Activated CD4-positive, alpha-beta T cell treated with anti-CD3 and anti-CD28 coated beads, Interleukin-2, amount 50 U/mL, for 1 hour (primary cell): ENCODE results near the gene NOB1.

ENCODE experiments used
- DNase-seq: peaks from one replicate; pipeline ENCODE4 v3.0.0-alpha.2; 2020

NOB1 gene

GRCh38 chr16:69718111-69718764 lies 36.5 kb downstream of the NOB1 start:
- DNase-seq = no peak

DNA sequence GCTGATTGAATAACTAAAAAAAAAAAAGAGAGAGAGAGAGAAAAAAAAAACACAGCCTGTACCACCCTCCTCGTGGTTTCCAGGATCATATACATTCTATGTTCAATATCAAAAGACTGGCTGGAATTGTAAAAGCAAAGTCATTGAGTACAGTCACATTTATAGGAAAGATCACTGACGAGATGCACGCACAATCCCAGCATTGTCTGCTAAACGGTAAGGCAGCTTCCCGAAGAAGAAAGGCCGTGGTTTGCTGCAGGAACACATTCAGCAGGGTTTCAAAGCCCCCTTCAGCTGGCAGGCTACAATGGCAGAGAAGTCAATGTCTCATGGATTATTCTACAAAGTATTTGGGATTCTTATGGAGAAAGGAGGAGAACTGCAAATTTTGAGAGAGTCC lies 37.7 kb downstream of the NOB1 start:
- no peak for DNase-seq

DNA sequence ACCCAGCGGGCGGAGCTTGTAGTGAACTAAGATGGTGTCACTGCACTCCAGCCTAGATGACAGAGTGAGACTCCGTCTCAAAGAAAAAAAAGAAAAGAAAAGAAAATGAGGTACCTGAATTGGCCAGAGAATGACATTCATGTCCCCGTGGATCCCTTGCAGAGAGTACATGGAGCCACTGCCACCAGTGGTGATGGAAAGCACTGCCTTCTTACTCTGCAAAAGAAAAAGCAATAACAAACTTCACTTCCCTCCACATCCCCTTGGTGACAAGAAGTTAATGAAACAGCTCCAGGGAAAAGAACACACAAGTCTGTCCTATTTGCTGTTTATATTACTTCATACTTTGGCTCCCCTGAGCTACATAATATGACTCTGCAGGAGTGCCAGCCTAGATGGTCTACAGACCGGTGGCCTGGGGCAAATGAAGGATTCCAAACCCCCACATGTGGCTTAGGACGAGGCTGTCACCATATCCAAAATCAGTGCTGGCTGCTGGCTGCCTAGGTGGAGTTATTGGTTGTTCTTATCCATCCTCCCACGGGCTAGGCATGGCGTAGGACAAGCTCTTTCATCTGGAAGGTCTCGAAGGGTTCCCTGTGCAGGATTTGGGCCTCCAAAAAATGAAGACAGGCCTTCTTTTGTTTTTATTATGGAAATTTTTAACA lies 41.7 kb downstream of the NOB1 start:
- no peak for DNase-seq

GRCh38 chr16:69712277-69712676 lies 42.4 kb downstream of the NOB1 start:
- DNase-seq = no peak

- no peak for DNase-seq
Observed at GRCh38 chr16:69711115-69711740, 43.5 kb downstream of the NOB1 start.

DNA sequence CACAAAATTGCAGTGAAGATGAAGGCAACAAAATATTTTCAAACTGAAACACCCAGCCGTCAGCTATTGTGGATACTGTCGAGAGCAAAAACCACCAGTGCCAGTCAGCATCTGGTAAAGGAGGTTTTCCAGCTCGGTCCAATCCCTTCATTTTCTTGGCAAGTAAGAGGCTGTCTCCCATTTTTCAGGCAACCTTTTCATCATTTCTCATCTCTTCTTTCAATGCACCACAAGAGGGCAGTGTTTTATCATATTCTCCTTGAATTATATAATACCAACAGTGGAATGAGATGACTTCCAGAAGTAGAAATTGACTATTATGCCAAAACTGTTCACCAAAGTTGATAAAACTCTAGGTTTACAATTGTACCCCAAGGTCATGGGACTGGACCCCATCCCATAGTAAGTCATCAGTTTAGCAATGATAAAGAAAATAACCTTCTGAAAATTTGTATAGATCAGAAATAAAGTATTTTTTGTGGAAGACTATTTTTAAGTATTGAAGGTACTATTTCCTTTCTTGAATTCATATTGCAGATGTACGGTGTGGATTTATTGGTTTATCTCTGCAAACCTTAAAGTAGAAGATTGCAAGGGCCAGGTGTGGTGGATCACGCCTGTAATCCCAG lies 45.2 kb downstream of the NOB1 start:
- DNase-seq = no peak

GRCh38 chr16:69707920-69708683 lies 46.6 kb downstream of the NOB1 start:
- DNase-seq = no peak

DNA sequence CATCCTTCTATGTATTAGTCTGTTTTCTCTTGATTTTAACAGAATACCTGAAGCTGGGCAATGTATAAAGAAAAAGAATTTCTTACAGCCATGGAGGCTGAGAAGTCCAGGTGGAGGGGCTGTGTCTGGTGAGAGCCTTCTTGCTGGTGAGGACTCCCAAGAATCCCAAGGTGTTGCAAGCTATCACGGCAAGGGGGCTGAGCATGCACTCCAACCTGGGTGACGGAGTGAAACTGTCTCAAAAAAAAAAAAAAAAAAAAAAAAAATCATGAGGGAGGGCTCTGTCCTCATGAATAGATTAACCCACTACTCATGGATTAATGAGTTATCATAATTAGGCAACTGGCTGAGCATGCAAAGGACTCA lies 47.8 kb downstream of the NOB1 start:
- no peak for DNase-seq

DNA sequence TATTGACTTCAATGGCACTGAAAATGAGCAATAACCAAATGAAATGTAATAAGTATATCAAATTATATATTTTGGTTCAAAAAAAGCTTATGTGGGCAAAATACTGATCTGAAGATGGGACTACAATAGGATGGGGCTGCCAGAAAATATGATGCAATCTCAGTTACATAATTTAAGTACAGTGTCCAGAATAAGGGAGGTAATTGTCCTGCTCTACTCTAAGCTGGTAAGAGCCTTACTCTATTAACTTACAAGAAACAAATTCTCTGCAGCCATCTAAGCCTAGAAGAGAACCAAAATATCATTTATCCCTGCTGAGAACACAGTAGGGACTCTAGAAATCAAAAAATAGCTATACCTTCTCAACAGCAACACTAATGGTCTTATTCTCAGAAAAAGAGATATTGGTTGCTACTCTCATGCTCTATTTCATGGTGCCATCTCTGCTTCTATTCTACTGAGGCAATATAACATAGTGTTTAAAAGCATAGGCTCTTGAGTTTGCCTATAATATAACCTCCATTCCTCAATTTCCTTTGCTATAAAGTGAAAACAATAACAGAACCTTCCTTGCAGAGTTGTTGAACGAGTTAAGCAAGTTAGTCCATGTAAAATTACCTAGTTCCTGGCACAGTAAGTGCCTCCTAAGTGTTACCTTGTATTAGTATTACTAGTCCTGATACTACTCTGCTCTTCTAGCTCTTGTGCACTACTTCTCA lies 48.3 kb downstream of the NOB1 start:
- no peak for DNase-seq

DNA sequence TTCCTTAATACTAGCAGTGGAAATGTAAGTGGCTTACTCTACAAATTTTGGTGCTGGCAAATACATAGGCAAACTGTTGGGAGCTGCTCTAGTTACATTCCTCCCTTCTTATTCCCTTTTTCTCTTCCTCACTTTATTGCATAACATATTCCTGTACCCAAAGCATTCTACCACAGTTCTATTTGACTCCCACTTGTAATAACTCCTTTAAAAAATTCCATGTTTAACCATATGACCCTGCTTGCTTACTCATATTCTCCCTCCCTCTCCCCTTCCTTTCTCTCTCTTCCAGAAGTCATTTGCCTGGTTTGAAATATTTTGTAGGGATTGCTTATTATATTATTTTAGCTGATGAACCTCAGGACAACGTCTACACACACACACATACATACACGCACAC lies 51.1 kb downstream of the NOB1 start:
- DNase-seq = no peak

DNA sequence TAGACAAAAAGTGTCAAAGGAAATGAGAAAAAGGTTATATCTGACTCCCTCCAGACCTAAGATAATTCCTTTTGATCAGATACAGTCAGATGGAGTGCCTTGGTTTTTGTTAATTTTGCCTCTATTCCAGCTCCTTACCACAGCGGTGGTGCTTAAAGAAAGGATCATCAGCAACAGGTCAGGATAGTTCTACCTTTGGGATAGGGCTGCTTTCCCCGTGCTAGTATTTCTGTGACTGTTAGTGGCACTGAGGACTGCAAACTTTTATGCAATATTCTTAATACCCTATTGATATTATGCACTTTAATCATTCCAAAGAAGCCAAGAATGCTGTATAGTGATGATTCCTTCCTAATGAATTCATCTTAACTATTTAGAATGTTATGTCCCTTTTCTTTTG lies 52.9 kb downstream of the NOB1 start:
- no peak for DNase-seq

- no peak for DNase-seq
Observed at GRCh38 chr16:69701452-69701851, 53.3 kb downstream of the NOB1 start.

DNA sequence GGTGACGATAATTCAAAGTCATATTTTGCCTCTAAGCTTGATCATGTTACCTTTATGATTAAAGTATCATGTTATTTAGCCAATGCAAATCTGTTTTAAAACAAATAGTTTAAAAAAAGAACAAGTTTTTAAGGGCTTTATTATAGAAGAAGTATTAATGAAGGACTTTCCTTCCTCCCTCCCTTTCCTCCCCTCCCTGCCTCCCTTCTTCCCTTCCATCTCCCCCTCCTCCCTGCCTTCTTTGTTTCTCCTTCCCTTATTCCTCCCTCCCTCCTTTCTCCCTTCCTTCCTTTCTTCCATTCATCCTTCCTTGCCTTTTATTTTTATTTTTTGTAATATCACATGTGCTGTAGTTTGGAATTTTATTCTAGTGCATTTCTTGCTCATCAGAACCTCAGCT lies 54.8 kb downstream of the NOB1 start:
- no peak for DNase-seq

DNA sequence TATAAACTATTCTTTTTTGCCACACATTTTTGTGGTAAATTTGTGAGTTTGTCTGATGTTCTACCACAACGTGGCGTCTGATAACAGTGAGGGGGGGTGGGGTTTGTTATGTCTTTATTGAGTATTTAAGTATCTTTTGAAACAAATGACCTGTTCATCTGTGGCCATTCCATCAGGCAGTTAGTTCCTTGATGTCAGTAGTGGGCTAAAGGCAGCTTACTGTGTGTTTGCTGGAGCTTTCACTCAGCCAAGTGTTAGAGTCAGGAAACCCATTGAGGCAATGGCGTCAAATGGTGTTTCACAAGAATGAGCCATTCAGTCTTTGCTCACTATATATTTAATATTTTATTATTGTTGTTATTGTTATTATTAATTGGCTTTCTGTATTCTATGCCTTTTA lies 56.3 kb downstream of the NOB1 start:
- no peak for DNase-seq

DNA sequence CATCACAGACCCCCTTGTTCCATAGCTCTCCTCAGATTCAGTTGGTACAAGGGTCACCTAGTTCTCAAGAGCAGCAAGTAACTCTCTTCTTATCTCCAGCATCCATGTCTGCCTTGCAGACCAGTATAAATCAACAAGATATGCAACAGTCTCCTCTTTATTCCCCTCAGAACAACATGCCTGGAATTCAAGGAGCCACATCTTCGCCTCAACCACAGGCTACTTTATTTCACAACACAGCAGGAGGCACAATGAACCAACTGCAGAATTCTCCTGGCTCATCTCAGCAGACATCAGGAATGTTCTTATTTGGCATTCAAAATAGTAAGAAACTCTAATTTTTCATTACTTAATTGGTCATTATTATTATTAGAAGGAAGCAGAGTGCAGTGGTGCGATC lies 60.8 kb downstream of the NOB1 start:
- no peak for DNase-seq

- DNase-seq = no peak
Observed at GRCh38 chr16:69691980-69692911, 62.5 kb downstream of the NOB1 start.
